GM19328 (cell line): ENCODE results near the gene ZNF500.
"Not testable (repeated sequence)": the region's sequence is repeated elsewhere in the genome, so short reads cannot be mapped to it uniquely, and the experiment has no call there.

Source experiments
- ATAC-seq: cut with Tn5 transposase; IDR thresholded peaks from one replicate; pipeline ENCODE4 v1.9.1; 2021; ENCODE audit warnings: mild to moderate bottlenecking, moderate library complexity; ENCODE audit not compliant: unreplicated experiment

ZNF500 gene

DNA sequence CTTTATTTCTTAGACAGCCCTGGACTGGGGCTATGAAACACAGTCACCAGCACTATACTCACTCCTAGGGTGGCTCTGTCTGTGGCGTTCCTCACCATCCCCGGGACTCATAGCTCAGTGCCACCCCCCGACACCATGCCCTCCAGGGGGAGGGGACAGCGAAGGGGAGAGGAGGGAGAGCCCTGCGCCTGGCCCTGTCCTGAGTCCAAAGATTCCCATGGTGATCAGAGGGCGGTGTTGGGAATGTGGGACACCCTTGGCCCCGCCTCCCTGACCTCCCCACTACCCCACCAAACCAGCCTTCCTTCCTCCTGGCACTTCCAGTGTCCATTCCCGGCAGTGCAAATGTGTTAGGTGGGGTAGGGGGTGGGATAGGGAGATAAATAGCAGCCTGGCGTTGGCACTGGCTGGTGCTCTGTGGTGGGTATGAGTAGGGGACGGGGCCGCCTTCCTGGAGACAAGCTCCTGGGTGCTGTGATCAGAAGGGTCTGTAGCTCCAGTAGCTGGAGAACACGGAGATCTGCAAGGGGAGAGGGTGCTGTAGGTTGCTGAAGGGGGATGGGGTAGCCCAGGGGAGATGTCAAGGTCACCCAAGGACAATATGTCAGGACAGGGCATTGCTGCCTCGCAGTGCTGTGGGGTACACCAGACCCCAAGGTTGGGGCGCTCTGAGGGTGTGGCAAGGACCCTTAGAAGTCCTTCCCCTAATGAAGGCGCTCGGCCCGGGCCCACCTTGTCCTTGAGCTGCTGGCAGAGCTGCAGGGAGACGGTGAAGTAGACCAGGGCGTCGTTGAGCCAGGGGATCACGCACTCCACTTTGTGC lies 30.2 kb upstream of the ZNF500 start:
- no peak for ATAC-seq

DNA sequence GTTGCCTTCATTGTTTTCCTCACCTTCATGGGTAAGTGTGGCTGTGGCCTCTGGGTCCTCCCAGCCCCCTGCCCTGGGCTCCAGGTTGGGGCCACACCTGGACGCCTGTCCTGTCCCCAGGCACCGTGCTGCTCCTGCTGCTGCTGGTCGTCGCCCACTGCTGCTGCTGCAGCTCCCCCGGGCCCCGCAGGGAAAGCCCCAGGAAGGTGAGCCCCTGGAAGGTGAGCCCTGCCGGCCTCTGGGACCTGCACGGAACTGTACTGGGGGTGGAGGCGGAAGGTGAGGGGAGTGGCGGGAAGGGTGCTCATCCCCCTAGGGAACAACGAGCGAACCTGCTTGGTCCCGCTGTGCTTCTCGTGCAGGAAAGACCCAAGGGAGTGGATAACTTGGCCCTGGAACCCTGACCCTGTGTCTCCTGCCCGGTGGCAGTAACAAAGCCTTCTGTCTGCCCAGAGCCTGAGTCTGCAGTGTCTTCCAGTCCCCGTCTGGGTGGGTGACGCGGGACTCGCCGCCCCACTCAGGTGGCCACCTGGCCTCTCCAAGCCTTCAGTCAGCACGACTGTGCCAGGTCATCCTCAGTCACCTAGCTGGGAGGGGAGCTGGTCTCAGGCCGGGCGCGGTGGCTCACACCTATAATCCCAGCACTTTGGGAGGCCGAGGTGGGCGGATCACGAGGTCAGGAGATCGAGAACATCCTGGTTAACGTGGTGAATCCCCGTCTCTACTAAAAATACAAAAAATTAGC lies 29.0 kb upstream of the ZNF500 start:
- no peak for ATAC-seq

DNA sequence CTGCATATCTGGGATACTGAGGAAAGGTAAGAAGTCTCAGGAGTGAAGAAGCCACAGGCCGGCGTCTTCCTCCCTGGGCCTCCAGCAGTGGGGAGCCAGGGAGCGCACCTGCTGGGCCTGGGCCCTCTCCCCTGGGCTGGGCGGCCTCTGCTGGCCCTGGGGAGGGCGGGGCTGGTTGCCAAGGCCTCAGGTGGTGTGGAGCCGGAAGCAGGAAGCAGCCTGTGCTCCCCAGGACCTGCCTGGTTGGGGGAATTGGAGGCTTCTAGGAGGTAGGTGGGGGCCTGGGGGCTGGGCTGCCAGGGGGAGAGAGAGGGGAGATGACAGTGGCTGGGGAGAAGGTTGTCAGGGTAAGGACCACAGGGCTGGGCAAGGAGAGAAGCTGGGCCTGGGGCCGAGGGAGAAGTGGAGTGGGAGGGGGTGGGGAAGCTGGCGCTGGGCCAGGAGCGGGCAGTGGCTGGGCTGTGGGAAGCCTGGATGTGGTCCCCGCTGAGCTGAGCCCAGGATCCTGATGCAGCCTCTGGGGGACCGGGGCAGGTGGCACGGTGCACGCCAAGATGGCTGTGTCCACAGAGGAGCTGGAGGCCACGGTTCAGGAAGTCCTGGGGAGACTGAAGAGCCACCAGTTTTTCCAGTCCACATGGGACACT lies 28.3 kb upstream of the ZNF500 start, which contains the start of gene SMIM22:
SMIM22 (plus strand) TSS at position 189 of the 647 bp plus-strand sequence; CDS start at position 555, 366 bp downstream.
- ATAC-seq, result no peak

DNA sequence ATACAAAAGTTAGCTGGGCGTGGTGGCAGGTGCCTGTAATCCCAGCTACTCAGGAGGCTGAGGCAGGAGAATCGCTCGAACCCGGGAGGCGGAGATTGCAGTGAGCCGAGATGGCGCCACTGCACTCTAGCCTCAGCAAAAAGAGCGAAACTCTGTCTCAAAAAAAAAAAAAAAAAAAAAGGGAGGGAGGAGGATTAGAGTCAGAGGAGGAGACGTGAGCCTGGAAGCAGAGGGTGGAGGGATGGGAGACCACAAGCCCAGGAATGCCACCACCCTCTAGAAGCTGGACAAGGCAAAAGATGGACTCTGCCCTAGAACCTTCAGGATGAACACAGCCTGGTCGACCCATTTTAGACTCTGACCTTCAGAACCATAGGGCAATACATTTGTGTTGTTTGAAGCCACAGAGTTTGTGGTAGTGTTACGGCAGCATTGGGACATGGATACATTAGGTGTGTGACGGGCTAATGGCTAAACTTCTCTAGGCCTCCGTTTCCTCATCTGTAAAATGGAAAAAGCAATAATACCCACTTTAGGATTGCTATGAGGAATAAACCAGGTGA lies 26.1 kb upstream of the ZNF500 start:
- no peak for ATAC-seq

DNA sequence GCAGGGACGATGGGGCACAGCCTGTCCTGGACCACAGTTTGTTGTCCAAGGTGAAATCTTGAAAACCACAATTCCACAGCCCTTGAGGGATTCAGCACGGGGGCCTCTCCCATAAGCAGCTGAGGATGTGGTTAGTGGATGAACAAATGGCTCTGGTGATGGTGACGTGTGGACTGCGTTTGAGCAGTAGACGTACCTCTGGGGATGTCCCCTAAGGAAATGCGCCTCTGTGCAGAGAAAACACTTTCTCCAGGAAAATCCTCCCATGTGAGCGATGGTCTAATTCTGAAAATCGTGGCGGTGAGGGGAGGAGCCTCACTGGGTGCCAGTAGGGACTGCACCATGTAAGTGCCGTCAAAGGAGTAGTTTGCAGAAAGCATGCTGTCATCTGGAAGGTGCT lies 23.9 kb upstream of the ZNF500 start:
- no peak for ATAC-seq

DNA sequence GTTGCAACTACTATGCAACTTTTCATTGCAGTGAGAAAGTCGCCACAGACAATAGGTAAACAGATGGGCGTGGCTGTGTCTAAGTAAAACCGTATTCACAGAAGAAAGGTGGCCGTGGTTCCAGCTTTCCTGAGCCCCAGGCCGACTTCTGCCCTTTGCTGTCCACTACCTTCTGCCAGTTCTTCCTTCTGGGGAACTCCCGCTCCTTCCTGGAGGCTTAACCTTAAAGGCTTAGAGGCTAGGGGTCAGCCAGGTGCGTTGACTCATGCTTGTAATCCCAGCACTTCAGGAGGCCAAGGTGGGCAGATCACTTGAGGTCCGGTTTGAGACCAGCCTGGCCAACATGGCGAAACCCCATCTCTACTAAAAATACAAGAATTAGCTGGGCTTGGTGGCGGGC lies 23.3 kb upstream of the ZNF500 start:
- no peak for ATAC-seq

DNA sequence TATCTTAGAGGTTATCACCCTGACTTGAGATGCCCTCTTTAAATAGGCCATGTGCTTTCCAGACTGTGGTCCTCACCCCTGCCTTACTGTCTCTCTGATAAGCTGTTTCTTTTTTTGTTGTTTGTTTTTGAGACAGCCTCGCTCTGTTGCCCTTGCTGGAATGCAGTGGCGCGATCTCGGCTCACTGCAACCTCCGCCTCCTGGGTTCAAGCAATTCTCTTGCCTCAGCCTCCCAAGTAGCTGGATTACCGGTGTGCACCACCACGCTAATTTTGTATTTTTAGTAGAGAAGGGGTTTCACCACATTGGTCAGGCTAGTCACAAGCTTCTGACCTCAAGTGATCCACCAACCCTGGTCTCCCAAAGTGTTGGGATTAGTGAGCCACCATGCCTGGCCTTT lies 21.9 kb upstream of the ZNF500 start:
- no peak for ATAC-seq

DNA sequence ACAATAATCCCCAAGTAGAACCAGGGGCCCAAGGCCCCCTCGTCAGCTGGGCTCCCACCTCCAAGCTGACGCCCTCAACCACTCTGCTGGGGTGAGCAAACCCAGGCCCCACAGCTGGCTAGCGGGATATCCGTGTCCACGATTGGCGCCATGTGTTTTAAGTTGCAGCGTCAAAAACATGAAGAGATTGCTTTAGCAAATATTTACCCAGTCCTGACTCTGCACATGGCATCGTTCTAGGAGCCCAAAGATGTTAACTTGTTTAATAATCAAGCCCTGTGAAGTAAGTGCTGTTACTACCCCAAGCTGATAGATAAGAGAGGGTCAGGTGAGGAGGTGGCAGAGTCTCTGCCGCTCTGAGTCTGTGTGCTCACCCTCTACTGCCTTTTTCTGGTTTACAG lies 21.5 kb upstream of the ZNF500 start:
- no peak for ATAC-seq

DNA sequence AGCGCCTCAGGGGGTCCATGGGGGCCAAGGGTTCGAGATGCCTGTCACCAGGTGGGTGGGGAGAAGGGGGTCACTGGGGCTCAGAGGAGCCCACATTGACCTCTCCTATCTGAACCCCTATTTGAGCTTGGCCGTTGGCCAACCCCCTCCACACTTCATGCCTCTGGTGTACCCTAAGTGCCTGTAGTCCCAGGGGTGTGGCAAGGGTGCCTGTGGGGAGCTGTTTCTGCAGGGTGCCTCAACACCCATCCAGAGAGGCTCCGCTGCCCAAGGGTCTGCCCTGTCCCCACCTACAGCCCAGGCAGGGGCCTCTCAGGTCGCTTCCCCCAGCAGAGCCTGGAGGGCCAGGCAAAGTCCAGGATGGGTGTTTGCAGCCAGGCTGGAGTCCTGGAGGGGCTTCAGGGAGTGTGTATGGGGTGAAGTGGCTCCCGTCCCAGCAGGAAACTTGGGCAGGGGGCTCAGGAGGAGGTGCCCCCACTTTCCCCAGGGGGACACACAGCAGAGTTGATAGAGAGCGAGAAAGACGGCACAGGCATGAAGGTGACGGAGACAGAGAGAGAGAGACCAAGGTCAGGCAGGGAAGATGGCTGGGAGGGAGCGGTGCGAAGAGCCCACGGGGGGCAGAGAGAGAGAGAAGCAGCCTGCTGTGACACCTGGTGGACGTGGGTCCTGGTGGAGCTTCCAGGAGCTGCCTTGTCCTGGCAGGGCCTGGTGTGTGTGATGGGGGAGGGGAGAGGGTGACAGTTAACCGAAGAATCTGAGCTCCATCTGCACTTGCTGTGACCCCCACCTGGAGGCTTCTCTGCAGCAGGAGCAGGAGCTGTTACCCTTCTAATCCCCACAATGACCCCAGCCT lies 20.9 kb upstream of the ZNF500 start, which contains the start of gene SEPTIN12:
SEPTIN12 (minus strand) TSS at position 719 of the 856 bp plus-strand sequence; CDS start at position 19, 700 bp downstream.
- no peak for ATAC-seq

DNA sequence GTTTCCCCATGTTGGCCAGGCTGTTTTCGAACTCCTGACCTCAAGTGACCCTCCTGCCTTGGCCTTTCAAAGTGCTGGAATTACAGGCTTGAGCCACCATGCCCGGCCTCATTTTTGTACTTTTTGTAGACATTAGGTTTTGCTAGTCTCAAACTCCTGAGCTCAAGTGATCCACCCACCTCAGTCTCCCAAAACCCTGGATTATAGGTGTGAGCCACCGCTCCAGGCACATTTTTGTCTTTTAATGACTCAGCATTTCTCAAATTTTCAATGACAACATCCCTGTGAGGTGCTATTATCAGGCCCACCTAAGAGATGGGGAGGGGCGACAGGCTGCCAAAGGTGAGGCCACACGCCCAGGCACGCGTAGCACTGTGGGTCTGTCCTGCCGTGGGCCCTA lies 20.1 kb upstream of the ZNF500 start:
- ATAC-seq, result no peak

DNA sequence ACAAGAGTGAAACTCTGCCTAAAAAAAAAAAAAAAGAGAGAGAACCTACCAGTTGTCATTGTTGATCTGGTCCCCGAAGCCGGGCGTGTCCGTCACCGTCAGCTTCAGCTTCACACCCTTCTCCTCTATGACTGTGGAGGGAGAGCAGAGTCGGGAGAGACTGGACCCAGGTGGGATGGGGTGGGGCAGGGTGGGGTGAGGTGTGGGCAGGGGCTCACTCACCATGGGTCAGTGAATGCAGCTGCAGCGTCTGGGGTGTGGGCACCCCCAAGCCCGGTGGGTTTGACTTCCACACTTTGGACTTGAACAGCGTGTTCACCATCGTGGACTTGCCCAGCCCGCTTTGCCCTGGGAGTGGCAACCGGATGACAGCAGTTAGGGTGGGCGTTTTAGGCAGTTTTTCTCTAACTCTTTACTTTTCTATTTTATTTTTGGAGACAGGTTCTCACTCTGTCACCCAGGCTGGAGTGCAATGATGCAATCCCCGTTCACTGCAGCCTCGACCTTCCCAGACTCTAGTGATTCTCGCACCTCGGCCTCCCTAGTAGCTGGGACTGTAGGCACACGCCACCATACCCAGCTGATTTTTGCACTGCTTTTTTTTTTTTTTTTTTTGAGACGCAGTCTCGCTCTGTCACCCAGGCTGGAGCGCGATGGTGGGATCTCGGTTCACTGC lies 18.9 kb upstream of the ZNF500 start:
- no peak for ATAC-seq

DNA sequence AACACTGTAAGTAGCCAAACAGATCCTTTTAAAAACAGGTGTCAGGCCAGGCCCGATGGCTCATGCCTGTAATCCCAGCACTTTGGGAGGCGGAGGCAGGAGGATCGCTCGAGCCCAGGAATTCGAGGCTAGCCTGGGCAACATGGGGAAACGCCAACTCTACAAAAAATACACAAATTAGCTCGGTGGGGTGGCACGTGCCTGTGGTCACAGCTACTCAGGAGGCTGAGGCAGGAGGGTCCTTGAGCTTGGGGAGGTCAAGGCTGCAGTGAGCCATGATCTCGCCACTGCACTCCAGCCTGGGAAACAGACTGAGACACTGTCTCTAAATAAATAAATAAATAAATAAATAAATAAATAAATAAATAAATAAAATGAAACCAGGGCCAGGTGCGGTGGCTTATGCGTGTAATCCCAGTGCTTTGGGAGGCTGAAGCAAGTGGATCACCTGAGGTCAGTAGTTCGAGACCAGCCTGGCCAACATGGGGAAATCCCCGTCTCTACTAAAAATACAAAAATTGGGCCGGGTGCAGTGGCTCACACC lies 17.6 kb upstream of the ZNF500 start:
- ATAC-seq, result not testable (repeated sequence)

DNA sequence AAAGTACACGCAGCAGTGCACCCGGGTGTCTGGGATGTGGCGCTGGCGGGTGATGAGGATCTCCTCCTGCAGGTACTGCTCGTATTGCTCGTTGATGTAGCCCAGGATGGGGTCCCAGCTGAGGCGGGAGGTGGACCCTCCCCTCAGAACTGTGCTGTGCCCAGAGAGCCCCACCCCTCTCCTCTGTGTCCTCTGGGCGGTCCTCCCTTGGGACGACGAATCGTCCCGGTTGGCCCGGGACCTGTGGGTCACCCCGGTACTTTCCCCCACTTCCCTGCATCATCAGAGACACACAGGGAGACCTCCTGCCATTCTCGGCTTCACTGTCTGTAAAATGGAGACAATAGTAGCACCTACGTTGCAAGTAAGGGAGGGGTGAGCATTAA lies 17.0 kb upstream of the ZNF500 start:
- ATAC-seq, result no peak

DNA sequence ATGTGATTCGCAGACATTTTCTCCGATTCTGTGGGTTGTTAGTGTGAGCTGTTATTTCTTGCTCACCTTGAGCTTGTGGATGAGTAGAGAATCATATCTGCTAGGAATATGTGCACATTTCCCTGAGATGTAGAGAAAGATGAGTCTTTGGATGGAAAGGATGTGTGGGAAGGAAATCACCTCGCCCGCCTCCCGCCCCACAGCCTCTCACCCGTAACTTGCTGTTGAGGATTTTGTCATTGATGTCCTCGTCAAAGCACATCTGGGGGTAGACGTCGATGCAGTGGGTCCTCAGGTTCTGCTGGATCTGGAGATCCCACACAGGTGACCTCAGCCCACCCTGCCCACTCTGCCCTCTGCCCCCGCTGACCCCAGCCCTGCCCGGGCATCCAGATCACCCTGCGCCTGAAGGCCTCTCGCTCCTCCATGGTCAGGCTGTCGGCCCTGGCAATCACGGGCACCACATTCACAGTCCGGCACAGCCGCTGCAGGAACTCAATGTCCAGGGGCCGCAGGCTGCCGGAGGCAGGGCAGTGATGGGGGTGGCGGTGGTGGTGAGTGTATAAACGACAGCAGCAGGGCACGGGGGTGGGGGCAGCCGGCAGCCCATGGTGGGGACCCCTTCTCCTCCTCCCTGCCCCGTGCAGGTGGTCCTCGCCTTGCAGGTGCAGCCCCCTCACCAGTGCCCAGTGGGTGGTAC lies 16.4 kb upstream of the ZNF500 start:
- no peak for ATAC-seq

DNA sequence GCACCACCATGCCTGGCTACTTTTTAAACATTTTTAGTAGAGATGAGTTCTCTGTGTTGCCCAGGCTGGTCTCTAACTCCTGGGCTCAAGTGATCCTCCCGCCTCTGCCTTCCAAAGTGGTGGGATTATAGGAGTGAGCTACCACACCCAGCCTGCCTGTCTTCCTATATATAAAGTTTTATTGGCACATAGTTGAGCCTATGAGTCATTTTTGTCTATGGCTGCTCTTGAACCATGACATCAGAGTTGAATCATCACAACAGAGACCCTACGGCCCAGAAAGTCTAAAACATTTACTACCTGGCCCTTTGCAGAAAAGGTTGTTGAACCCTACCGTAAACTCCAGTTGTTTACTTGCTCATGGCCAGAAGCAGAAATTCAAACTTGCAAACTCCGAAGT lies 13.3 kb upstream of the ZNF500 start:
- no peak for ATAC-seq

DNA sequence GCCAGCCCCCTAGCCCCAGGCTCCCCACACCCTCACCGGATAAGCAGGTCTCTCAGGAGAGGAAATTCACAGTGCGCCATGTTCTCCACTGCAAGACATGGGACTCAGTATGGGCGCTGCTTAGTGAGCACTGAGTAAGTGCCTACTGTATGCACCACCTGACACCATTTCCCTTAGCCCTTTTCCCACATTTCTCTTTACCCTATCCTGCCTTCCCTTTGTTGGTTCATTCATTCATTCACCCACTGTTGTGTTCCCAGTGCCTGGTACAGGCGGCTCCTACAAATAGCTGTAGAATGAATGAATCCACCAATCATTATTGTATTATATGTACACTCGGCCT lies 11.1 kb upstream of the ZNF500 start:
- ATAC-seq, result no peak

DNA sequence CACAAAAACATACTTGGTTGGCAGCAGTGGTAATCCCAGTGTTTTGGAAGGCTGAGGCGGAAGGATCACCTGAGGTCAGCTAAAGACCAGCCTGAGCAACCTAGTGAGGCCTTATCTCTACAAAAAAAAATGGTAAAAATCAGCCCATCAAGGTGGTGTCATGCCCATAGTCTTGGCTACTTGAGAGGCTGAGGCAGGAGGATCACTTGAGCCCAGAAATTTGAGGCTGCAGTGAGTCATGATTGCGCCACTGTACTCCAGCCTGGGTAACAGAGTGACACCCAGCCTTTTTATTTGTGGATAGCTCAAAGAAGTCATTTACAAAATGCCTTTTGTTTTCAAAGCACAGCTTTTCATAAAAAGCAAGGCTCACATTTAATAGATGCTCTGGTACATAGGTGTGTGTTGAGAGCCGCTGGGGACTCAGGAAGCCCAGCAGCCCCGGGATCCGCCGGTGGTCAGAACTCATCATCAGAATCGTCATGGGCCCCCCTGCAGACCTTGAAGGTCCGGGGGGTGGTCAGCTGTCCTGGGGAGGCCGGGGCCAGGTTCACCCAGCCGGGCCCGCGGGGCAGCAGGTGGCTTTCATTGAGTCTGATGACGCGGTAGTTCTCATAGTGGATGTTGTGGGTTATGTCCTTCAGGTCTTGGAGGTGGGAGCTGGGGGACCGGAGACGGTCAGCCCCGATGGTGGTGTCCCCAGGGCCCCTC lies 10.5 kb upstream of the ZNF500 start:
- no peak for ATAC-seq

DNA sequence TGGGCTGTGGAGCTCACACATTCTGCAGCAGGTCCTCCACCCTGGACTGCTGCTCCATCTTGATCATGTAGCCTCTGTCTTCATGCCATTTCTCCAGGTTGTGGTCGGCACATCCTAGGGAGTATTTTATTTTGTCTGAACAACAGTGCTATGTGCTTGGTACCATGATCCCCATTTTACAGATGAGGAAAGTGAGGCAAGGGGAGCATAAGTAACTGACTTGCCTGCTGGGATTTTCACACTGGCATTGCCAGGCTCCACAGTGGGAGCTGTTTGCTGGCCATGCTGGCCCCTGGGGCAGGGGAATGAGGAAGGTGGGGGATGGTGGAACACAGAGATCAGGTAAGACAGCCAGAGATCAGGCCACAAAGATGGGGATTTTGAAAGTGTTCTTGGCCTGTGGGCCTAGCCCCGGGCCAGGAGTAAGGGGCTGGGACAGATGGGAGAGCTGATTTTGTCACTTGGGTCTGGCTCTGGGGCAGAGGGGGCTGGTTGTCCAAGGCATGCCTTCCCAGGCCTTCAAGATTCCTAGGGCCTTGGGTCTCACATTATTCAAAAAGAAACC lies 9.3 kb upstream of the ZNF500 start:
- no peak for ATAC-seq
